Suprapubic skin (tissue), 4 donors: Measurements from ENCODE around the gene OTUB2. TPM values are rescaled to one million over a fixed set of nuclear protein-coding genes. Genes with fewer than 3 reads are reported as not detected.

Experiments used
- DNase-seq, 2 donors: peaks; one replicate each; pipeline ENCODE4 v3.0.0-alpha.2; 2019; ENCODE audit warnings: low spot score in 2 of 2
- H3K27ac ChIP-seq: fragments of 200-600 bp; sonication (generic); one replicate; pipeline ENCODE4 v1.5.1; 2019
- H3K27me3 ChIP-seq: fragments of 200-600 bp; sonication (generic); one replicate; pipeline ENCODE4 v1.5.1; 2019
- H3K36me3 ChIP-seq: fragments of 200-600 bp; sonication (generic); one replicate; pipeline ENCODE4 v1.5.1; 2019
- H3K4me1 ChIP-seq: fragments of 200-600 bp; sonication (generic); one replicate; pipeline ENCODE4 v1.5.1; 2019
- H3K4me3 ChIP-seq: fragments of 200-600 bp; sonication (generic); one replicate; pipeline ENCODE4 v1.5.1; 2019; ENCODE audit warnings: mild to moderate bottlenecking
- H3K9me3 ChIP-seq: fragments of 200-600 bp; sonication (generic); one replicate; pipeline ENCODE4 v1.5.1; 2019
- EP300 ChIP-seq: sonication (generic); formaldehyde crosslinking; IDR thresholded peaks from one replicate; pipeline ENCODE4 v1.6.1; 2017; ENCODE audit warnings: antibody characterized with exemption
- POLR2A ChIP-seq, 2 donors: fragments of 450-650 bp; IDR thresholded peaks; one replicate each; pipeline ENCODE4 v1.6.1; 2017; ENCODE audit warnings: antibody characterized with exemption in 2 of 2, mild to moderate bottlenecking in 2 of 2, moderate library complexity in 2 of 2
- POLR2AphosphoS5 ChIP-seq, 3 donors: sonication (generic); formaldehyde crosslinking; IDR thresholded peaks; one replicate each; pipeline ENCODE4 v1.6.1; 2017; ENCODE audit warnings: antibody characterized with exemption in 3 of 3
- whole genome bisulfite sequencing: methylation state at CpG from one replicate; pipeline ENCODE4 v1.1.5; 2018; 5-methylcytosine and 5-hydroxymethylcytosine counted together
- total RNA-seq, 4 donors: library from RNA; depleted of rRNA; stranded (reverse); fragments of >200 nt; gene quantifications; one replicate each; pipeline ENCODE4 v1.1.0, GENCODE V29; 2016
- TF ChIP-seq, protein P1 (sequence below), 2 donors: fragments of 200-600 bp in 1 of 2; fragments of 450-650 bp in 1 of 2; sonication (generic) in 1 of 2; IDR thresholded peaks; one replicate each; pipeline ENCODE4 v1.5.1; 2016 to 2019; ENCODE audit warnings: antibody characterized with exemption in 2 of 2, mild to moderate bottlenecking in 1 of 2, moderate library complexity in 1 of 2

OTUB2 gene
- total RNA-seq, 4 donors from 2014 or later, result 7.2 to 35.5 (median 14.3) TPM

DNA sequence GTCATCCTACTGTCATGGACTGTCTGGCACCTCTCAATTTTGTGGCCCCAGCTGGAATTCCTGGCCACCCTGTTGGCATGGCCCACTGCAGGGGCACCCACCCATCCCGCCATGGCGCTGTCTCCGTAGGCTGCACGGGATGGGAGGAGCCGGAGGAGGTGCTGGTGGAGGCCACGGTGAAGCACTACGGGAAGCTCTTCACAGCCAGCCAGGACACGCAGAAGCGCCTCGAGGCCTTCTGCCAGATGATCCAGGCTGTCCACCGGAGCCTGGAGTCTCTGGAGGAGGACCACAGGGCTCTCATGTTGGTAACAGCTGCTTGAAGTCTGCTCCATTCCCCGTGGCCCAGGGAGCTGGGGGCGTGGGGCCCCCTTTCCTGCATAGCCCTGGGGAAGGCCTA lies 25.1 kb upstream of the OTUB2 start:
- no peak overlapping the region for H3K27ac ChIP-seq
- peaks cover 28% of the 10 kb centered on the region for H3K27me3 ChIP-seq
- no peak for DNase-seq
- no peaks in the 10 kb centered on the region for H3K9me3 ChIP-seq
- H3K36me3 ChIP-seq, result no peaks in the 10 kb centered on the region
- no CpG with 5 or more reads among the region's 13 CpGs for WGBS
- TF ChIP-seq POLR2AphosphoS5 (IDR thresholded peaks at IDR 0.05) (no peak), EP300 (no peak), POLR2A (IDR thresholded peaks at IDR 0.05) (no peak)
- TF ChIP-seq, protein P1, sequence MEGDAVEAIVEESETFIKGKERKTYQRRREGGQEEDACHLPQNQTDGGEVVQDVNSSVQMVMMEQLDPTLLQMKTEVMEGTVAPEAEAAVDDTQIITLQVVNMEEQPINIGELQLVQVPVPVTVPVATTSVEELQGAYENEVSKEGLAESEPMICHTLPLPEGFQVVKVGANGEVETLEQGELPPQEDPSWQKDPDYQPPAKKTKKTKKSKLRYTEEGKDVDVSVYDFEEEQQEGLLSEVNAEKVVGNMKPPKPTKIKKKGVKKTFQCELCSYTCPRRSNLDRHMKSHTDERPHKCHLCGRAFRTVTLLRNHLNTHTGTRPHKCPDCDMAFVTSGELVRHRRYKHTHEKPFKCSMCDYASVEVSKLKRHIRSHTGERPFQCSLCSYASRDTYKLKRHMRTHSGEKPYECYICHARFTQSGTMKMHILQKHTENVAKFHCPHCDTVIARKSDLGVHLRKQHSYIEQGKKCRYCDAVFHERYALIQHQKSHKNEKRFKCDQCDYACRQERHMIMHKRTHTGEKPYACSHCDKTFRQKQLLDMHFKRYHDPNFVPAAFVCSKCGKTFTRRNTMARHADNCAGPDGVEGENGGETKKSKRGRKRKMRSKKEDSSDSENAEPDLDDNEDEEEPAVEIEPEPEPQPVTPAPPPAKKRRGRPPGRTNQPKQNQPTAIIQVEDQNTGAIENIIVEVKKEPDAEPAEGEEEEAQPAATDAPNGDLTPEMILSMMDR (IDR thresholded peaks at IDR 0.05), result no peak
- peaks cover 12% of the 10 kb centered on the region for H3K4me1 ChIP-seq
- H3K4me3 ChIP-seq, result no peak overlapping the region

DNA sequence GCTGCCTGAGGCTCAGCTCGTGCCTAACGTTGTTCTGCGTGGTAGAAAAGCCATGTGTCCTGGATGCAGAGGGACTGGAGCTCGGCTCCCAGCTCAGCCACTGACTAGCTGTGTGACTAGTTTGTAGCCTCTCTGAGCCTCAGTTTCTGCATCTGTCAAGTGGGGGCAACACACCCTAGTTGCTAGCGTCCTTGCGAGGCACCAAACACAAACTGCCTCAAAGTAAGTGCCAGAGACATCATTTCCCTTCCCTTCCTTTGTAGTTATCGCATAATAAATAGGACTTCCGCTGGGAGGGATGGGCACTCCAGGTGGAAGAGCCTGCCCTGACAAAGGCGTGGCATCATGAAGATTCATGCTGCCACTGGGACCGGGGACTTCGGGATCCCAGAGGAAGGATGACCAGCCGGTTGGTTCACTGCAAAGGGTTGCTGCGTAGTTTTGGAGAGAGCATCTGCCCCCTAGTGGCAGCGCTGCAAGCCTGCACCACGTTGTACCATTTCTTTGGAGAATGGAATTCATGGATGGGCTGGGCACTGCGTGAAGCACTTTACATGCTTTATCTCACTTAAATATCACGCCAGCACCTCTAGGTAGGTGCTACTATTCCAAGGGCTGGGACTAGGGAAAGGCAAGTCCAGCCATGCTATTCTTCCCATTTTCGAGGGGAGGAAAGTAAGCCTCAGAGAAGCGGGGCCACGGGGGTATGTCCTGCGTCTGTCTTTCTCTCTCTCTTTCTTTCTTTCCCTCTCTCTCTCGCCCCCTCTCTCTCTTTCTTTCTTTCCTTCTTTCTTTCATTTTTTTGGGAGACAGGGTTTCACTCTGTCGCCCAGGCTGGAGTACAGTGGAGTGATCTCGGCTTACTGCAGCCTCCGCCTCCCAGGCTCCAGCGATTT lies 24.4 kb upstream of the OTUB2 start:
- H3K27ac ChIP-seq, result no peak overlapping the region
- H3K4me1 ChIP-seq, result peaks cover 12% of the 10 kb centered on the region
- TF ChIP-seq, protein P1 (IDR thresholded peaks at IDR 0.05), result peak; percentile 82 to 96
- no peak for TF ChIP-seq POLR2A (IDR thresholded peaks at IDR 0.05)
- H3K27me3 ChIP-seq, result peaks cover 24% of the 10 kb centered on the region
- H3K4me3 ChIP-seq, result no peak overlapping the region
- WGBS, result 26% methylated on average over 19 of the region's 26 CpGs
- H3K36me3 ChIP-seq, result no peaks in the 10 kb centered on the region
- DNase-seq, result no peak
- H3K9me3 ChIP-seq, result no peaks in the 10 kb centered on the region

DNA sequence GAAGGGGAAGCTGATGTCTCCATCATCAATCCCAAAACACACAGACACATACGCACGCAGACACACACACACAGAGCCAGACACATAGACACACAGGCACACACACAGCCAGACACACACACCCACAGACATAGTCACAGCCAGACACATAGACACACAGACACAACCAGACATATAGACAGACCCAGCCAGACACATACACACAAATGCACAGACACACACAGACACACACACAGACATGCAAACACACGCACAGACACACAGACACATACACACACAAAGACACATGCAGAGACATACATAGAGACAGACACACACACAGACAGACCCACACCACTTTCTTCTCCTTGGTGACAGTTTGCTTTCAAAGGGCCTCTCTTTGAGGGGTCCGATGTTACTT lies 22.7 kb upstream of the OTUB2 start:
- DNase-seq, result no peak
- 59% methylated on average over 2 of the region's 4 CpGs for WGBS
- no peaks in the 10 kb centered on the region for H3K9me3 ChIP-seq
- no peaks in the 10 kb centered on the region for H3K36me3 ChIP-seq
- no peak overlapping the region for H3K4me3 ChIP-seq
- peaks cover 12% of the 10 kb centered on the region for H3K4me1 ChIP-seq
- peaks cover 18% of the 10 kb centered on the region for H3K27me3 ChIP-seq
- no peak overlapping the region for H3K27ac ChIP-seq
- TF ChIP-seq POLR2A (IDR thresholded peaks at IDR 0.05) (no peak), POLR2AphosphoS5 (IDR thresholded peaks at IDR 0.05) (no peak)
- TF ChIP-seq, protein P1 (IDR thresholded peaks at IDR 0.05), result no peak

DNA sequence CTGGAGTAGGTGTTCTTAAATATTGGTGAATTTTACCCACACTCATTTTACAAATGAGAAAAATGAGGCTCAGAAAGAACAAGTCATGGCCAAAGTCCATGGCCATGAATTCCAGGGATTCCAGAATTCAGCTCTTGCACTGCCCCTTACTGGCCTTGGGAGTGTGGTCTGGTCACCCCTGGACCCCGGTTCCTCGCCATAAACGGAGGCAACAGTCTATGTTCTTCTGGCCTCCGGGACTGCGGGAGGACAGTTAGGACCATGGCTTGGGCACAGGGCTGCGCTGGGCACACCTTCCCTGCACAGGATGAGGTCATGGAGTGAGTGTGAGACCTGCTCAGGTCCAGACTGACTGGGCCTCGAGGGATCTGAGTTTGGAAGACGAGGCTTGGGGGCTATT lies 22.1 kb upstream of the OTUB2 start:
- WGBS, result 100% methylated on average over 1 of the region's 8 CpGs
- H3K27me3 ChIP-seq, result peaks cover 21% of the 10 kb centered on the region
- DNase-seq, result no peak

More for the DNA sequence above, 22.1 kb upstream of the OTUB2 start:
- Histone ChIP-seq H3K36me3 (no peaks in the 10 kb centered on the region), H3K4me3 (no peak overlapping the region), H3K9me3 (no peaks in the 10 kb centered on the region), H3K4me1 (peaks cover 12% of the 10 kb centered on the region), H3K27ac (no peak overlapping the region)
- no peak for TF ChIP-seq POLR2A (IDR thresholded peaks at IDR 0.05)
- TF ChIP-seq POLR2AphosphoS5 (IDR thresholded peaks at IDR 0.05), result no peak
- TF ChIP-seq, protein P1 (IDR thresholded peaks at IDR 0.05), result no peak
- TF ChIP-seq EP300, result no peak
